ENCODE data around the gene MAGED1. TPM values are rescaled to one million over a fixed set of nuclear protein-coding genes. Genes with fewer than 3 reads are reported as not detected.

The MAGED1 gene
- total and polyA plus RNA-seq, 2 of the 8 experiments (the other 6 are each of a cell fraction or from before 2014, with no cell fraction given), result 91.0 to 91.1 TPM

GRCh38 chrX:51847463-51847862 is 46.0 kb upstream of the MAGED1 start:
- Histone ChIP-seq H3K27me3 (replicated peaks in 1 of 4; ENCODE audit: control insufficient read depth in 3 of 4, extremely low read depth in 1 of 4, insufficient read depth in 3 of 4, low read length in 3 of 4) (no peaks in the 10 kb centered on the region), H4K91ac (replicated peaks; ENCODE audit: insufficient read length, low read length) (no peak overlapping the region), H2AFZ (ENCODE audit: low read length) (no peak overlapping the region), H2BK15ac (ENCODE audit: low read length) (no peak overlapping the region), H2BK12ac (ENCODE audit: low read depth, low read length) (no peak overlapping the region), H2BK120ac (replicated peaks; ENCODE audit: low read depth, low read length) (no peak overlapping the region), H3K18ac (ENCODE audit: extremely low read depth, low read length) (no peak overlapping the region), H4K20me1 (replicated peaks in 1 of 2; ENCODE audit: control insufficient read depth in 1 of 2, insufficient read depth in 2 of 2, low read length in 2 of 2) (no peaks in the 10 kb centered on the region), H2BK5ac (ENCODE audit: low read depth, low read length) (no peak overlapping the region), H3K56ac (replicated peaks; ENCODE audit: insufficient read length, low read depth, low read length) (no peak overlapping the region), H3K79me1 (ENCODE audit: low read depth, low read length) (no peaks in the 10 kb centered on the region), H3K9ac (replicated peaks in 1 of 4; ENCODE audit: extremely low read depth in 1 of 4, low read depth in 3 of 4, low read length in 3 of 4) (no peak overlapping the region), H3K4me2 (ENCODE audit: insufficient read depth in 1 of 2, low read depth in 2 of 2, low read length in 2 of 2) (no peak overlapping the region), H3K23me2 (ENCODE audit: low read depth, low read length) (no peaks in the 10 kb centered on the region), H3K4me3 (ENCODE audit: extremely low read depth in 1 of 4, insufficient read depth in 2 of 4, low read depth in 3 of 4, low read length in 4 of 4) (no peak overlapping the region), H3K79me2 (ENCODE audit: control insufficient read depth in 1 of 2, insufficient read depth in 2 of 2, low read length in 2 of 2) (peaks cover 0 to 72% of the 10 kb centered on the region in 2 experiments; a peak in 2 of 4 replicates), H3K4me1 (replicated peaks in 1 of 4; ENCODE audit: control insufficient read depth in 3 of 4, insufficient read depth in 4 of 4, low read length in 3 of 4) (peaks cover 2 to 22% (median 8%) of the 10 kb centered on the region in 4 experiments; a peak in 4 of 7 replicates), H2AK5ac (ENCODE audit: low read depth, low read length) (no peak overlapping the region), H4K8ac (ENCODE audit: extremely low read depth, insufficient read depth, low read length) (no peak overlapping the region), H3K27ac (ENCODE audit: low read depth, low read length) (no peak overlapping the region), H3K4ac (replicated peaks; ENCODE audit: insufficient read length, low read depth, low read length) (no peak overlapping the region), H3K14ac (ENCODE audit: insufficient read length) (no peak overlapping the region), H4K5ac (ENCODE audit: insufficient read length, low read depth, low read length) (no peak overlapping the region), H2BK20ac (ENCODE audit: low read length) (no peak overlapping the region), H3K9me3 (ENCODE audit: insufficient read depth in 2 of 2, low read depth in 1 of 2, low read length in 1 of 2) (no peaks in the 10 kb centered on the region), H3K23ac (ENCODE audit: insufficient read length) (no peak overlapping the region), H3K36me3 (ENCODE audit: control insufficient read depth in 2 of 4, insufficient read depth in 4 of 4, low read length in 3 of 4) (peaks cover 0 to 4% (median 0%) of the 10 kb centered on the region in 4 experiments; a peak in 2 of 8 replicates)
- no peak for DNase-seq (ENCODE audit: low read depth in 1 of 2, low spot score in 2 of 2)
- FAIRE-seq, result peak; percentile 28
- ChIA-PET CTCF (ENCODE audit: partially characterized antibody) (no interaction called here), POLR2A (ENCODE audit: partially characterized antibody) (no interaction called here)
- WGBS, 2 experiments (ENCODE audit: extremely low coverage in 1 of 2, insufficient coverage in 1 of 2, insufficient read length in 1 of 2, insufficient replicate concordance in 2 of 2, low coverage in 1 of 2, low lambda C conversion rate in 2 of 2, missing lambda C conversion rate in 1 of 2), result 65% methylated on average over 3 of the region's 3 CpGs; no CpG with 5 or more reads in 1 of the 2 experiments
- no peak for TF ChIP-seq TAF1 (IDR thresholded peaks at IDR 0.05; ENCODE audit: low read depth, low read length)
- TF ChIP-seq GABPA (IDR thresholded peaks at IDR 0.05; ENCODE audit: borderline replicate concordance, insufficient read depth, low read length), result no peak
- TF ChIP-seq TAF7 (optimal IDR thresholded peaks at IDR 0.05; ENCODE audit: borderline replicate concordance, low read depth, low read length), result no peak
- no peak for TF ChIP-seq EZH2 (IDR thresholded peaks at IDR 0.05; ENCODE audit: low read depth, low read length, severe bottlenecking)
- TF ChIP-seq SIX5 (IDR thresholded peaks at IDR 0.05; ENCODE audit: low read depth, low read length), result no peak
- no peak for TF ChIP-seq BRCA1 (IDR thresholded peaks at IDR 0.05; ENCODE audit: low read depth, low read length)
- TF ChIP-seq SUZ12 (IDR thresholded peaks at IDR 0.05; ENCODE audit: low read length), result no peak
- TF ChIP-seq SIRT6 (IDR thresholded peaks at IDR 0.05; ENCODE audit: low read length), result no peak
- no peak for TF ChIP-seq CBX8 (IDR thresholded peaks at IDR 0.05; ENCODE audit: borderline replicate concordance, low read depth, low read length)

Data from H1 (cell line).